GM18526 (cell line): ENCODE measurements around the gene CDK15.

Experiments used
- POLR2A ChIP-seq: IDR thresholded peaks from 3 replicates; pipeline ENCODE4 v1.6.1; 2011; ENCODE audit not compliant: insufficient read length; ENCODE audit errors: extremely low read depth

Gene CDK15

DNA sequence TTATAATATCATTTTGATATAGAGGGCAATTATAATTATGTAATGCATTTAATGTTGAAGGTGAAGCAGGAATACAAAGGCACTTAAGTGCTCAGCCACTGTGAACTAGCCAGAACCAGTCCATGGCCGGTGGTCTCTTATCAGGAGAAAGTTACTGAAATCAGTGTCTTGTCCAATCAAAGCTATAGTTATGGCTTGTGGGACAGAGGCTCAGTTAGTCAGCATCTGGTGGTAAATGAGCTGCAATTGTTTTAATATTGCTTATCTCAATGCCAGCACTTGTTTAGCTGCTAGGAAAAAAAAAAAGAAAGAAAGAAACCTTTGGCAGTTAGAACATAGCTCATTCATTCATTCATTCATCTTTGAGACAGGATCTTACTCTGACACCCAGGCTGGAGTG, 21.8 kb upstream of the CDK15 start:
- TF ChIP-seq POLR2A = no peak

DNA sequence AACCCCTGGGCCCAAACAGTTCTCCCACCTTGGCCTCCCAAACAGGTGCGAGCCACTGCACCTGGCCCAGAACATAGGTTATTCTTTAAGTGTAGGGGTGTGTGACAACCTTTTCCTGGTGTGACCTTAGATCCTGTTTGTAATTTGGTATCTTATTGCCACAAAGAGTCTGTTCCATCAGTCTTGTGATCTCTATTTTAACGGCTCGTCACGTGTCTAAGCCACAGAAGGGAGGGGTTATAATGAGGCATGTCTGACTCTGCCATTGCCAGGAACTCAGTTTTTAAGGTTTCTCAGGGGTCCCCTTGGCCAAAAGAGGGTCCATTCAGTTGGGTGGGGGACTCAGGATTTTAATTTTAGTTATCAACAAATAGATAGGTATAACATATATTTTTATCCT, 21.2 kb upstream of the CDK15 start:
- no peak for TF ChIP-seq POLR2A

GRCh38 chr2:201786471-201786870, 19.9 kb upstream of the CDK15 start:
- TF ChIP-seq POLR2A = no peak

GRCh38 chr2:201788371-201788770, 18.0 kb upstream of the CDK15 start:
- no peak for TF ChIP-seq POLR2A

GRCh38 chr2:201789395-201789794, 16.9 kb upstream of the CDK15 start:
- TF ChIP-seq POLR2A = no peak

DNA sequence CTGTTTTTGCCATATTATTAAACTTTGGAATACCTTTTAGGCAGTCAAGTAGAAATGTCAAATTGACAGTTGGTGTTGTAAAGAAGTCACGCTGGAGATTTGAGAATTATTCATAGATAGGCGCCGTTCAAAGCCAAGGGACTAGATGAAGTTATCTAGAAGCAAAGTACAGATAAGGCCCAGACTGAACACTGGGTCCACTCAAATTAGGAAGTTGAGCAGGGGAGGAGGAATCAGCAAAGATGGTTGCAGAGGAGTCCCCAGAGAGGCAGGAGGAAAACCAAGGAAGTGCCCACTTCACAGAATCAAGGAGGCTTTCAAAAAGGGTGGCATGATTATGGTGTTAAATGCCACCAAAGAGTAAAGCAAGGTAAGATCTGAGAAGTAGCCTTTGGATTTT, 16.0 kb upstream of the CDK15 start:
- TF ChIP-seq POLR2A = no peak

DNA sequence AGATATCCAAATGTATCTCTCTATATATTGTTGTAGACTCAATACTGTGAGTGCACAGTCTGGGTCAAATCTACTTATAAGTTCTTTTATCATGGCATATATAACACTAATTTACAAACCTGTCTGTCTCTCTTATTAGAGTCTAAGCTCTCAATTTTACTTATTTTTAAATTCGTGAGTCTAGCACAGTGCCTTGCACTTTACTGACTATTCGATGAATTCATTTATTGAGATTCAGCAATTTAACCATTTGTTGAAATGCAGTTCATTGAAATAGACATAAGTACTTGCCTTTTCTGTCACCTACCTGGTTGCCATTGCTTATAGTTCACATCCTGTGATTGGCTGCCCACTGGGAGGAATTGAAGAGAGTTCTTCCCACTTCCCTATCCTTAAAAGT, 15.3 kb upstream of the CDK15 start:
- no peak for TF ChIP-seq POLR2A

DNA sequence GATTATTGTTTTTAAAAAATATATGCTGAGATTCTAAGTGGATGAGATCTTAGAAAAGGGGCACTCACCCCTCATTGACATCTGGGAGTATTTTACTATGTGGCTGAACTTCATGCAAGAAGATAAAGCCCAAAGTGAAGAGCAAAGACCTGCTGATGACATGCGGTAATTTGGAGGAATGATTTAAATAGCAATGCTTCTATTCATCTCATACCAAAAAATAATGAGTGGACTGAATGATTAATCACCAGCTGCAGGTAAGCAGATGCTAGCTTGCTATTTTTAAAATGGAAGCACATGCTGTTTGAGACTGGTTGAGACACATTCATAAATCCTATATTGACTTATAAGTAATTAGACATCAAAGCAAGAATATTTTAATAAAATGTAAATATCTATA, 12.7 kb upstream of the CDK15 start:
- TF ChIP-seq POLR2A = no peak

- no peak for TF ChIP-seq POLR2A
These were observed 12.0 kb upstream of the CDK15 start for GRCh38 chr2:201794294-201794693.

GRCh38 chr2:201795607-201796477, 10.5 kb upstream of the CDK15 start:
- TF ChIP-seq POLR2A = no peak

- TF ChIP-seq POLR2A = no peak
These were observed 9.9 kb upstream of the CDK15 start for GRCh38 chr2:201796478-201796865.

- TF ChIP-seq POLR2A = no peak
These were observed 9.0 kb upstream of the CDK15 start for GRCh38 chr2:201797175-201797840.

DNA sequence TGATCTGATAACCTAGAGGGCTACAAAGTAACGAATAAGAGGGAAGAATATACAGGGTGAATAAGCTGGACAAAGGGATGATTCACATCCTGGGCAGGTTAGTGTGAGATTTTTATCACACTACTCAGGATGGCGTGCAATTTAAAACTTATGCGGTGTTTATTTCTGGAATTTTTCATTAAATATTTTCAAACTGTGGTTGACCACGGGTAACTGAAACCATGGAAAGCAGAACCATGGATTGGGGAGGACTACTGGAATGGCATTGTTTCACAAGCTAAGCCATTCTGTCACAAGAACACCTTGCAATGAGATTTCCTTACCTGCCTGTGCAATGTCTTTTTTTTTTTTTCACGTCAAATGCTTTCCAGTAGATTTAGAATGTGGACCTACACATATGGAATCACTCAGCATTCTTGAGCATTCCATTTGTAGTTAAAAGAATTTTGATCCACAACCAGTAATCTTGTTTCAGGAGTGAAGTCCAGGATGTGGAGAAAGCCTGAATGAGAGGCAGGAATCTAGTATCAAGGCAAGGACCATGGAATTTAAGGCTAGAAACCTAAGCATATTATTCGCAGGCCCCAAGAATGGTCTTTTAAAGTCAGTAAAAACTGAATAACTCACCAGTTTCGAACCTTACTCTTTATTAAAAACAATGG, 8.0 kb upstream of the CDK15 start:
- no peak for TF ChIP-seq POLR2A

- no peak for TF ChIP-seq POLR2A
These were observed 1.2 kb downstream of the CDK15 start for GRCh38 chr2:201807452-201807999.

DNA sequence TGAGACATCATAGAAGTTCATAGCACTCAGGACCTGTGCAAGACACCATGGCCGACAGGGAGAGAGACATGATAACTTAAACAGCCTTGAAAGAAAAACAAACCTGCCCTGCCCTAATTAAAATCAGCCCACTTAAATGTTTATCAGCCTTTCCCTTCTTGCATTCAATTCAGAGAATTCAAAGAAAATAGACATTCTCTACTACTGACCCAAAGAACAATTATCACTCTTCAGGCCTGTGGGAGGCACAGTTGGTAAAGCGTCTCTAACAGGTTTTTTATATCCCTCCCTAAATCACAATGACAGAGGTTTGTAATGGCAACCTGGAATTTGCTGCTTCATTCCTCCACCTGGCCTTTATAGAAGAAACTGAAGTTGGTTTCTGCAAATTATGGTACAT, 1.7 kb downstream of the CDK15 start:
- TF ChIP-seq POLR2A = no peak

GRCh38 chr2:201809633-201810032, 3.3 kb downstream of the CDK15 start:
- no peak for TF ChIP-seq POLR2A
